CD4-positive, alpha-beta T cell treated with Interleukin-15 for 1 hour (primary cell): ENCODE results near the gene EZR.
"Not testable (repeated sequence)": the region's sequence is repeated elsewhere in the genome, so short reads cannot be mapped to it uniquely, and the experiment has no call there.

ENCODE experiments used
- DNase-seq: peaks from one replicate; pipeline ENCODE4 v3.0.0-alpha.2; 2020

EZR gene

GRCh38 chr6:158840465-158840864, 21.3 kb upstream of the EZR start:
- DNase-seq: no peak

GRCh38 chr6:158839796-158840195, 20.6 kb upstream of the EZR start:
- no peak for DNase-seq

- DNase-seq: not testable (repeated sequence)
These were observed 19.6 kb upstream of the EZR start for GRCh38 chr6:158838790-158839189.

GRCh38 chr6:158837684-158838625, 18.8 kb upstream of the EZR start:
- DNase-seq: no peak

DNA sequence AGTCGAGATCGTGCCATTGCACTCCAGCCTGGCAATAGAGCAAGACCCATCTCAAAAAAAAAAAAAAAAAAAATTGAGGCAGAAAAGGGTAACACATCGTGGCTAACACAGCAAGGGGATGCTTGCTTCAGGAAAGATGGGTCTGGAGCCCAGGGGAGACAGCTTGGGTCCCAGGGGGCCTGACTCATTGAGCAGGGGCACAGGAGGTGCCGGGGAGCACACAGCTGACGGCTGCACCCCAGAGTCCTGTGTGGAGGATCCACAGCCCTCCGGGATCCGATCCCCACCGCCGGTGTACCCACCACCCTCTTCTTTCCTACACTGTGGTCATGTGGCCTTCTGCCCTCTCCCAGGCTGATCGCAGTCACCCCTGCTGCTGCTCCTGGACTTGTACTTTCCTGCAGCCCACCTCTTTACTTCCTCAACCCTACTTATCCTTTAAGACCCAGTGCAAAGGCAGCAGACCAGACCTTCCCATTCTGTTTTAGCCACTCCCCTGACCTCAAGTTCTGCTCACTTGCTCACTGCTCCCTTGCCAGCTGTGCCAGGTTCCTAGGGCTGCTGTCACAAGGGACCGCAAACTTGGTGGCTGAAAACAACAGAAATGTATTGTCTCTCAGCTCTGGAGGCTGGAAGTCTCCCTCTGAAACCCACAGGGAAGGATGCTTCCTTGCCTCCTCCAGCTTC, 17.6 kb upstream of the EZR start:
- no peak for DNase-seq

DNA sequence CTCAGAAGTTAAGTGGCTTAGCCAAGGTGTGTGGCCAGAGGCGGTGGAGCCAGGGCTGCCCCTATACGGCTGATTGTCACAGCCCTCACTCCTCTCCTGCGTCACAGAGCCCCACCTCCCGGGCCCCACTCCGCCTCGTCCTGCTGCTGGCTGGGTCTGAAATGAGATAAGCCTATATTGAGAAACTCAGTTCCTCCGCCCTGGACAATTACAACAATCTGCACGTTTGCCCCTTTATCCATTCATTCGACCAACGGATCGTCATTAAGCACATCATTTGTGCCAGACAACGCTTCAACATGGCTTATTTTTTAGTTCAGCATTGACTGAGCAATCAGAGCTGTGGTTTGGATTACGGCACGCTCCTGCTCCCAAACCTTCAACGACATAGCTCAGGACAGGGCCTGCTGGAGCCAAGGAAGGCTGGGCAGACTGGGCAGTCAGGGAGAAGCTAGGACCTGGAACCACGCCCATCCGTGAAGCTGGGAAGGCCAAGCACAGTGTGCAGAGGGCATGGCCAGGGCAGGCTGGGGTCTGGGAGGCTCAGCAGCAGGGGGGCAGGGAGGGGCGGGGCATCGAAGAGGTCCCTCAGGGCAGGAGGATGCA, 16.6 kb upstream of the EZR start:
- peak; percentile 42 for DNase-seq

DNA sequence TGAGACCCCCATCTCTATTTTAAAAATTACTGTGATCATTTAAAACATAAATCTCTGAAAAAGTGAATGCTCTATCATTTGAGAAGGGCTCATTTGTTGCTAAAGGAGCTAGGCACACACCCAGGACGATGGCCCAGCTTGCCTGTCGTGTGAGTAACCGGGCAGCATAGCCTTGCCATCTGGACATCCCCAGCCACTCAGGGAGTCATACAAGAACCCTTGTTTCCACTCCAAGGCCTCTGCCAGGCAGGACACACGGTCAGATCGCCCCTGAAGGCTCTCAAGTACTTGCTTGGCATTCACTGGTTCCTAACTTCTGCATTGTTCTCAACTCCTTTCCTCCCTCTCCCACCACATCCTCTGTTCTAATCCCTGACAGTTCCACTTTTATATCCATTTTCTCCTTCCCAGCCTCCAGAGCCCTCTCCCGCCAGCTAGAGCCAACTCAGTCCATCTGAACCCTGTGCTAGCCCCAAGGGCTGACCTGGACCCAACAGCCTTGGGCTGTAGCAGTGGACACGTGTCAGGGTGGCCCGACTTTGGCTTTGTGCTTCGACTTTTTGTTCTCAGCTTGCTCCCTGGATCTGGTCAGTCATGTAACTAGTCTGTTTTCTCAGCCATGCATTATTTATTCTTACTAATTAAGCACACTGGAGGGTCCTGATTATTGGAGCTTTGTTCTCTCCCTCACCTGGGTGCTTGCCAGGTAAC, 15.7 kb upstream of the EZR start:
- no peak for DNase-seq

DNA sequence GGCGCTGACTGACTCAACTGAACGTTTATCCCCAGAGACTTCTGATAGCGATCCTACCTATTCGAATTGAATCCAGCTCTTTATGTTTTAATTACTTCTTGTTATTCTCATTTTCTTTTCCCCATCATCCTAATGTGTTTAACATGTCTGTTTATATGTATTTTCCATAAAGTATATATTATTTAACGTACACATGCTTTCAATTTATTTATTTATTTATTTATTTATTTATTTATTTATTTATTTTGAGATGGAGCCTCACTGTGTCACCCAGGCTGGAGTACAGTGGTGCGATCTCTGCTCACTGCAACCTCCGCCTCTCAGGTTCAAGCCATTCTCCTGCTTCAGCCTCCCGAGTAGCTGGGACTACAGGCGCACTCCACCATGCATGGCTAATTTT, 13.6 kb upstream of the EZR start:
- DNase-seq: not testable (repeated sequence)

DNA sequence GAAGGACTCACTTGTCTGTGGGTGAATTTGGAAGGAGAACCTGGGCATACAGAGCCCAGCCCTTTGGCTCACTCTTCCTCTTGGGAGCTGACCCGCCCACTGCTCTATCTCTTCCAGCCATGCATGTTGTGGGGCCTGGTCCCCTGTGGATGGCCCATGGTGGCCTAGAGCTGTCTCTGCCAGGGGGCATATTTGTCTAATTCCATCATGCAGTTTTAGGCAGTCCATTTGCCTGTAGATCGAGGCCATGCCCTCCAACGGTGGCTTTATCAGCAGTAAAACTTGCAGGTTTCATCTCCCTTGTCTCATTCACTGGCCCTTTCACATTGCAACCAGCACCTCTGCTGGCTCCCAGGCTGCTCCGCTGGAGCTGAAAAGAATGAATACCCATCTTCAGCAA, 12.9 kb upstream of the EZR start:
- DNase-seq: no peak

- no peak for DNase-seq
These were observed 12.4 kb upstream of the EZR start for GRCh38 chr6:158831571-158831970.

DNA sequence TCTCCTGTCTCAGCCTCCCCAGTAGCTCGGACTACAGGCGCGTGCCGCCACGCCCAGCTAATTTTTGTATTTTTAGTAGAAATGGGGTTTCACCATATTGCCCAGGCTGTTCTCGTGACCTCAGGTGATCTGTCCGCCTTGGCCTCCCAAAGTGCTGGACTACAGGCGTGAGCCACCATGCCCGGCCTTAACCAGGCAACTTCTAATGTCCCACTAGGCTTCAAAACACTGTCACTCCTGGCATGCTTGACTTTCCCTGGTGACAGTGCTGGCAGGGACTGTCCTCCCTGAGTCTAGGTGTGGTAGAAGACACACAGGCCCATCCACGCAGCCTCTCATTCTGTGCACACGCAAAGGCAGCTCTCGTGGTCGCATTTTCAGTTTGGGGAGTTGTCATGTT, 11.6 kb upstream of the EZR start:
- DNase-seq: no peak

DNA sequence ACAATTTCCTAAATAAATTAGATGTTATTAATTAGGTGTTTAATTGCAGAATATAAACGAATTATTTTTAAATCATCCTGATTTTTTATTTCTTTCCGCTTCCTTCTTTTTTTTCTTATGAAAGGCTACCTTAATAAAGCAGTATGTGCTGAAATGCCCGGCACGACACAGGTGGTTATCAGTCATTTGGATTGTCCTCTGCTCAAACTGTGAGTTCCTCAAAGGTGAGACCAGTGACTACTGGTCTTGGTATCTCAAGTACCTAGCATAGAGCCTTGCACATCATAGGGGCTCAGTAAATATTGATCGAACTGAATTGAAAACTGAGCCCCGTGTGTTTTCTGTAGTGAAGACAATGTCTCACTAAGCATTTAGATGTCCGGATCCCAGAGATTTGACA, 9.6 kb upstream of the EZR start:
- DNase-seq: no peak

DNA sequence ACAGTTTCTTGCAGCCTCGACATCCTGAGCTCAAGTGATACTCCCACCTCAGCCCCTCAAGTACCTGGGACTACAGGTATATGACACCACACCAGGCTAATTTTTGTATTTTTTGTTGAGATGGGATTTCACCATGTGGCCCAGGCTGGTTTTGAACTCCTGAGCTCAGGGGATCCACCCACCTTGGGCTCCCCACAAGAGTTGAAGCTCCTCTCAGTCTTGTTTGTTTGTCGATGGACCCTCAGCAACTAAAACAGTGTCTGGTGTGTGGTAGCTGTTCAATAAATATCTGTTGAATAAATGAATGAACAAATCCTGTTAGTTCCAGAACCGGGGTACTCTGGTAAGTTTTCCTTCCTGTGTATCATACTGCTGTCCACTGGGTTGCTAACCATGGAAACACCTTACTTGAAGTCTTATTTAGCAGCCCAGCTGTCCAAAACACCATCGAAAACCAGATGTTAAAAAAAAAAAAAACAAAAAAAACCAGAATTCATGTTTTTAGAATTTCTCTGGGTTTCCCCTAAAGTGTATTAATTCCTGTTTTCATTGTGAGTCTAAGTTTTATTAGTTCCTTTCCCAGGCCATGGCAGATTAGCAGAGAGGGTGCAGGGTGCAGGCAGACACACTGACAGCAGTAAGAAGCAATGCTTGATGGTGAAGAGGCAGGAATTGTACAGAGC, 7.8 kb upstream of the EZR start:
- DNase-seq: no peak

- DNase-seq: no peak
These were observed 6.8 kb upstream of the EZR start for GRCh38 chr6:158825951-158826306.

- no peak for DNase-seq
These were observed 6.1 kb upstream of the EZR start for GRCh38 chr6:158825038-158825950.

DNA sequence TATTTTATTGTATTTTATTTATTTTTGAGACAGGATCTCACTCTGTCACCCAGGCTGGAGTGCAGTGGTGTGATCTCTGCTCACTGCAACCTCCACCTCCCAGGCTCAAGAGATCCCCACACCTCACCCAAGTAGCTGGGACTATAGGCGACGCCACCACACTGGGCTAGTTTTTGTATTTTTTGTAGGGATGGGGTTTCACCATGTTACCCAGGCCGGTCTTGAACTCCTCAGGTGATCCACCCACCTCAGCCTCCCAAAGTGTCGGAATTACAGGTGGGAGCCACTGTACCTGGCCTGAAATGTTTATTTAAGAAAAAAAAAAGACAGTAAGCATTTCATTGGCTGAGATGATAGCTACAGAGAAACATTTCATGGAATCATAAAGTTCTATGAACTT, 4.4 kb upstream of the EZR start:
- DNase-seq: not testable (repeated sequence)

DNA sequence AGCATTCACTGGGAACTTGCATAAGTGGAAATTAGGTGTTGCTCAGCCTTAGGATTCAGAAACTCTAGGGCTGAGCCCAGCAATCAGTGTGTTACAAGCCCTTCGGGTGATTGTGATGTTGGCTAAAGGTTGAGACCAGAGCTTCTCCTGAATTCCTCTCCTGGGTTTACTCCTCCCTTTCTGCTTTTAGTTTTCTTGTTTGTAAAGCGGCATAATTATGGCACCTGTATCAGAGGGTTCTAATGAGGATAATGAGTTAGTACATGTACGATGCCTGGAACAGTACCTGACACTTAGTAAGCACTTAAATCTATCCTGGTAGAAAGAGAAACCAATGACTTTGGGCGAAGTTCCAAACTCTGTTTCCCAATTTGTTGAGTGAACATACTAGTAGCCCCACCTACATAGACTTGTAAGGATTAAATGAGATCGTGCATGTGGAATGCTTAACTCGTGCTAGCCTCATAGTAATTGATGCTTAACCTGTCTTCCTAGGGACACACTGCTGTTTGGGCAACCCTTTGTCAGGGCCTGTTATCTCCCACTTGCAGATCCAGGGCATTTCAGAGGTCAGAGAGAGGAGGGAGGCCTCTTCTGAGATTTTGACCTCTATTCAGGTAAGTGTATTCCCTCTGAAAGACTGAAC, 932 bp upstream of the EZR start:
- no peak for DNase-seq

- DNase-seq: peak; percentile 72
These were observed 471 bp downstream of the EZR start for GRCh38 chr6:158818581-158819212.

GRCh38 chr6:158817728-158818580, 1.2 kb downstream of the EZR start:
- DNase-seq: peak; percentile 84
